OCI-LY3 (cell line): Measurements from ENCODE around the gene HERC5.

Source experiments
- CTCF ChIP-seq: fragments of 200-600, 300-600 bp; sonication (generic); IDR thresholded peaks from 2 replicates; pipeline ENCODE4 v1.5.1; 2014; ENCODE audit warnings: antibody characterized with exemption, low read length, low read depth
- EZH2phosphoT487 ChIP-seq: fragments of 200-600 bp; shearing (Covaris generic); IDR thresholded peaks from 2 replicates; pipeline ENCODE4 v1.6.1; 2018; ENCODE audit warnings: antibody characterized with exemption, mixed run types, low read depth

GRCh38 chr4:88511236-88511635, 54.3 kb downstream of the HERC5 start:
- TF ChIP-seq CTCF (no peak), EZH2phosphoT487 (no peak)
